Activated CD4-positive, CD25-positive, alpha-beta regulatory T cell (primary cell): ENCODE results near the gene GPR62.
A peak's percentile ranks its signal among the peaks of the same experiment; 100 is the strongest.

Experiments
- DNase-seq, 4 experiments: peaks; one replicate each; lab custom pipeline; 2025; lab: John Stamatoyannopoulos, UW

Gene GPR62

GRCh38 chr3:51938780-51939425 lies 16.3 kb upstream of the GPR62 start:
- no peak for DNase-seq

DNA sequence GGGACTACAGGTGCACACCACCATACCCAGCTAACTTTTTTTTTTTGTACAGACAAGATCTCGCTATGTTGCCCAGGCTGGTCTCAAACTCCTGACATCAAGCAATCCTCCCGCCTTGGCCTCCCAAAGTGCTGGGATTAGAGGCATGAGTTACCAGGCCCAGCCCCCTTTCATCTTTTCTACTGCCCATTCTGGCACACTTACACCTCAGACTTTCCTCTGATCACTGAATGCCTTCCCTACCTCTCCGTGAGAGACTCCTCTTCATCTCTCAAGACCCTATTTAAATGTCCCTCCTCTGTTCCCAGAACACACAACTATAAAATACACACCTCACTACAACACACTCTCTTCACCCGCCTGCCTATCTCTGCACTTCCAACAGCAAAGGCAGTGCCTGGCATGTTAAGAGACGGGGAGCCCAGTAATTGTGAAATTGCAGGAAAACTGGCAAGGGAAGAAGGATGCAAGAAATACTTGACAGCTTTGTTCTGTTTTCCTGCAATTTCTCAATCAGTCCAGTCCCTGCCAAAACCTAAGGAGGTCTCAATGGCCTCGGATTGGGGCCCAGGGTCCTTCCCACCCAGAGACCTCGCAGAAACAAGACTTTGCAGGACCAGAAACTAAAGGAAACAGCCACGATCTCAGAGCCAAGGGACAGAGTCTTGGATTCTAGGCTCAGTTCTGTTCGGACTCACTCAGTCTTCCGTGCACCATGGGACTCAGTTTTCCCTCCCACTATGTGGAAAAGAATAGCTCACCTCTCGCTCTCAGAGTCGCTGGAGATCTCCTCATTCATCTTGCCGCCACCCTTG lies 14.3 kb upstream of the GPR62 start:
- DNase-seq, result no peak

DNA sequence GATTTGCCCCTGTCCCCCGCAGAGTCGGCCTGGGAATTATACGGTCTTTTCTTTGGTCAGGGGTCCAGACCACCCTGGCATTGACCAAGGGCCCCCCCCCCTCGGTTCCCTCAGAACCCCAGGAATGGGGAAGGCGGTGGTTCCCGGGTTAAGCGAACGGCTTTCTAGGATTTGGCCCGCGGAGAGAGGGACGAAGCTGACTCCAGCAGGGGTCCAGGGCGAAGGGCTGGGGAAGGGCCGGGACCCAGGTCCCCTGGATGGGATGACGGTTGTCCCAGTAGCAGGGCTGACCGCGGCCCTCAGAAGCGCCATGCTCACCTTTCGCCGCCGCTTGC lies 13.8 kb upstream of the GPR62 start:
- no peak for DNase-seq

DNA sequence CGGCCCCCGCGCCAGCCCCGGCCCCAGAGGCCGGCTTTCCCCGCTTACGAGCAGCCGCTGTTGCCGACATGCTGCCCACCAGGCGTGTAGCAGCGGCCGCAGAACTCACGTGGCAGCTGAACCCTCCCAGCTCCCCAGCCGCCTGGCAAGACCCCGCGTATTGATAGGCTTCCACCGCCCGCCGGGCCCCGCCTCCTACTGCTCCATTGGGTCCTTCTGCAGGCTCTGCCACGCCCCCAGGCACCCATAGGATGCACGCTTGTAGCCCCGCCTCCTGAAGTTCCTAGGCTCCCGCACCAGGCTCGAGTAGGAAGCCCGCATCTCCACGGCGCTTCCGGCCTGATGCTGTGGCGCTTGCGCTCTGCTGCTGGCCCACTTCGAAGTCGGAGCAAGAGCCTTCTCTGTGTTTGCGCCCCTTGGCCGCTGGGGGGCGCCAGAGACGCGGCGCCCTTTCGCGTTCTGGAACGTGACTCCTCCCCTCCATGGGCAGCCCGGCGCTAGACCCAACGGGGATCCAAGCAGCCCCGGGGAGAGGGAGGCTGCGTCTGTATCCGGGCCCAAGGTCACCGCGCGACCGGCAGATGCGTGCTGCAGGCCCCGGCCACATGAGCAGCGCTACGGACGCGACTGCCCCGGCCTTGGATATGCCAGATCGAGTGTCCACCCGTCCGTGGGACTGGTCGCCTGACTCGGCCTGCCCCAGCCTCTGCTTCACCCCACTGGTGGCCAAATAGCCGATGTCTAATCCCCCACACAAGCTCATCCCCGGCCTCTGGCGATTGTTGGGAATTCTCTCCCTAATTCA lies 13.2 kb upstream of the GPR62 start, which contains the start of the genes PARP3 and RRP9:
TSS of gene PARP3 (plus strand) at position 566 of the 805 bp plus-strand sequence. CDS start 993 bp downstream, outside the sequence.
TSS of gene RRP9 (minus strand) at position 107 of the 805 bp plus-strand sequence. CDS start at position 70, 37 bp downstream.
- peak; percentile 97 to 100 (median 99) for DNase-seq

DNA sequence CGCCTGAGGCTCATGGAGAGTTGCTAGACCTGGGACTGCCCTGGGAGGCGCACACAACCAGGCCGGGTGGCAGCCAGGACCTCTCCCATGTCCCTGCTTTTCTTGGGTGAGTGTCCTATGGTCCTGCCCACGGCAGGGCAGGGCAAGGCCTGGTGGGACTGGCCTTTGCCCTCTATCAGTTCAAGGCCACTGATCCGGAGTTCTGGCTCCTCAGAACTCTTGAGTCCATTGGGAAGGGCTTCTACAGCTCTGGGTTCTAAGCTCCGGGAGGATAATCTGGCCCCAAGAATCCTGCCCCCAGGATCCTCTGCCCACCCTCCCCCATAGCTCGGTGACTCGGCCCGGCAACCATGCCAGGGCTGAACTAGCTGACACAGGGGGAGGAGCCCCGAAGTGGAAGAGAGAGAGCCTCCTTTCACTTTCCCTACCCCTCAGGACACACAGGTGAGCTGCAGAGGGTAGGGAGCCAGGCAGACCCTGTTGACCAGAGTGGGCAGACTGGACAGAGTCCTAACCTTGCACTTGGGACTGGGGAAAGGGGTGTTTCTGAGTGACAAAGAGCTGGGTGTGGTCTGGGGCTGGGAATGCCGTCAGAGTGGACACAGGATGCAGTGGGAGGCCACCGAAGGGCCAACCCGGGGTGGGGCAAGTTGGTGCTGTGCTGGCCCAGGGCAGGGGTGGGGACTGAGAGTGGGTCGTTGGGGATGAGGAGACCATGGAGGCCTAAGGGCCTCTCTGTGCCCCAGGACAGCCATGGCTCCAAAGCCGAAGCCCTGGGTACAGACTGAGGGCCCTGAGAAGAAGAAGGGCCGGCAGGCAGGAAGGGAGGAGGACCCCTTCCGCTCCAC lies 12.4 kb upstream of the GPR62 start:
- peak in 3 of 4 experiments; percentile 20 to 45 (median 23) for DNase-seq

DNA sequence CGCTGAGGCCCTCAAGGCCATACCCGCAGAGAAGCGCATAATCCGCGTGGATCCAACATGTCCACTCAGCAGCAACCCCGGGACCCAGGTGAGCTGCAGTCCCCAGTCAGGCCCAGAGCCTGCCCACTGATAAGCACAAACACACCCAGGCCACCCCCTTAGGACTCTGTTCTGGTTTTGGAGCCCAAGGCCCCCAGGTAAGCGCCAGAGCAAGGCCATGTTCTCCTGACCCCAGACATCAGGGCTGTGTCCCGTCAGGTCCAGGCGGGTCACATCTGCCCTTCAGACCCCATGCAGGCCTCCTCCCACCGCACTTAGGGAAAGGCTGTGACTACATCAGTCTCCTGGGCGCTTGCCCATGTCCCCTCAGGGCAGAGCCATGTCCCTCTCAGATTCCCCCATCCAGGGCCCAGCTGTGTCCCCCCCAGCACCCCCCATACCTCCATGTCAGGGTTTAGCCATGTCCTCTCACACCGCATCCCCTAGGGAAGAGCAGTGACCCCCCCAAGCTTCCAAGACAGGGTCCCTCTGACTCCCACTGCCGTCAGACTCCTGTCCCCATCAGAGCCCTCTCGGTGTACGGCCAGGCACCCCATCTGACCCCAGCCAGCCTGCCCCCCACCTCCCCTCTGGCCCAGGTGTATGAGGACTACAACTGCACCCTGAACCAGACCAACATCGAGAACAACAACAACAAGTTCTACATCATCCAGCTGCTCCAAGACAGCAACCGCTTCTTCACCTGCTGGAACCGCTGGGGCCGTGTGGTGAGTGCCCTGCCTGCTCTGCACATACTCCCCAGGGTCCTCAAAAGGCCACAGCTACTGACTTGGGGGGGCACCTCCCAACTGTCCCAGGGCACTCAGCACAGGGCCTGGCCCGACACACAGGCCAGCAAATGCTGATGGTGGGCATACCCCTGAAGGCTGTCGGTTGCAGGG lies 11.5 kb upstream of the GPR62 start:
- DNase-seq, result no peak

GRCh38 chr3:51944451-51945021 lies 10.6 kb upstream of the GPR62 start:
- DNase-seq, result no peak

- no peak for DNase-seq
Measured at GRCh38 chr3:51945031-51945840, 9.9 kb upstream of the GPR62 start.

DNA sequence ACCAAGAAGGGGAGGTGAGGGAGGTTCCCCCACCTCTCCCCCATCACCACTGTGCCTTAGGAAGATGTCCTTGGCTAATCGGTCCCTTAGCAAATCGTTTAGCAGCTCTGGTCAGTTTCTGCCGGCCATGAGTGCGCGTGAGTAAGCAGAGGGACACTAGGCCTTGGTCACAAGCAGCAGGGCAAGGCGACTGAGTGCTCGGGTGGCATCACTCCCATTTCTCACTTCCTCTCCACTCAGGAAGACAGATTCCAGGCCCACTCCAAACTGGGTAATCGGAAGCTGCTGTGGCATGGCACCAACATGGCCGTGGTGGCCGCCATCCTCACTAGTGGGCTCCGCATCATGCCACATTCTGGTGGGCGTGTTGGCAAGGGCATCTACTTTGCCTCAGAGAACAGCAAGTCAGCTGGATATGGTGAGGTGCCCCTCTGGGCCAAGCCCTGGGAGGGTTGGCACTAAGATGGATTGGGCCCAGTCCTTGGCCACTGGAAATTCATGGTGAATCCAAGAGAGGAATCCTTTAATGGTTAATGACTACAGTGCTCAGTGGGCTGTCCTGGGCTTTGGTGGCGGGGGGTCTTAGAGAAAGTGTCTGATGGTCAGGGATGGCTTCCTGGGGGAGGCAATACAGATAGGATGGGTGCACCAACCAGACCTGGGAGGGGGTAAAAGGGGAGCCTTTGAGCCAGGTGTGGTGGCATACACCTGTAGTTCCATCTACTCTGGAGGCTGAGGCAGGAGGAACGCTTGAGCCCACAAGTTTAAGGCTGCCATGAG lies 9.1 kb upstream of the GPR62 start:
- no peak for DNase-seq

- no peak for DNase-seq
Measured at GRCh38 chr3:51946796-51947195, 8.4 kb upstream of the GPR62 start.

DNA sequence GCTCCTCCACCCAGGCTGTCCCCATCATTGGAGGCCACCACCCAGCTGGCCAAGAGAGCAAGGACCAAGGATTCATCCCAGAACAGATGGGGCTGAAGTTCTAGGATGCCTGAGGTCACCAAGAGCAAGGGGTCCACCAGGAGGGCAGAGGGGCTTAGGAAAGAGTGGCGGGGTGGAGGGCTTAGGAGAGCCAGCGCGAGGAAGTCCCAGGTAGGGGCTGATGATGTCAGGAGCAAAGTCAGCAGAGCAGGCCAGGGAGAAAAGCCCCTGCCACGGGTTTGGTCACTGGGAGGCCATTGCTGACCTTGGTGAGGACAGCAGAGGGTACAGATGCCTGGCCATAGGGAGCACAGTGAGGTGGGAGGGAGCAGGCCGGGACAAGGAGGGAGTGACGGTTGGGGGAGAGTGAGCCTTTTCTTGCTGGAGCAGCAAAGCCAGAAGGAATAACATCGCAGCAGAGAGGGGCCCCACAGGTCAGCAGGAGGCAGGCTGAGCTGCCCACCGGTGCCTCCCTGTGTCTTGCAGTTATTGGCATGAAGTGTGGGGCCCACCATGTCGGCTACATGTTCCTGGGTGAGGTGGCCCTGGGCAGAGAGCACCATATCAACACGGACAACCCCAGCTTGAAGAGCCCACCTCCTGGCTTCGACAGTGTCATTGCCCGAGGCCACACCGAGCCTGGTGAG lies 7.8 kb upstream of the GPR62 start:
- DNase-seq, result no peak

- DNase-seq, result no peak
Measured at GRCh38 chr3:51948016-51948580, 7.1 kb upstream of the GPR62 start.

DNA sequence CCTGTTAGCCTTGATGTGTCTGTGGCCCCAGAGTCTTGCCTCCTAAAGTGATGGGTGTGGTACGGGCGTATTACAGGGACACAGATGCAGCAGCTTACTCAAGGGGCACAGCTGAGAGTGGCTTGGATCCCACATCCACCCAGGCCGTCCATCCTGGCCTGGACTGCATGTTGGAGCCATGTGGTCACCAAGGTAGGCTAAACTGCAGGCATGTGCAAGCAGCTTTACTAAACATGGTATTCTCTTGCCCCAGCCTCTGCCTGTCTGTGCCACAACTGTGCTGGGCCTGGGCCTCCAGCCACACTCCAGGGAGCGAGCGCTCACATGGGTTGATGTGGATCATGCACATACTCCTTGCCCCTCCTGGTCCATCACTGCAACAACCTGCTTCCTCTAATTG lies 6.1 kb upstream of the GPR62 start:
- DNase-seq, result no peak

DNA sequence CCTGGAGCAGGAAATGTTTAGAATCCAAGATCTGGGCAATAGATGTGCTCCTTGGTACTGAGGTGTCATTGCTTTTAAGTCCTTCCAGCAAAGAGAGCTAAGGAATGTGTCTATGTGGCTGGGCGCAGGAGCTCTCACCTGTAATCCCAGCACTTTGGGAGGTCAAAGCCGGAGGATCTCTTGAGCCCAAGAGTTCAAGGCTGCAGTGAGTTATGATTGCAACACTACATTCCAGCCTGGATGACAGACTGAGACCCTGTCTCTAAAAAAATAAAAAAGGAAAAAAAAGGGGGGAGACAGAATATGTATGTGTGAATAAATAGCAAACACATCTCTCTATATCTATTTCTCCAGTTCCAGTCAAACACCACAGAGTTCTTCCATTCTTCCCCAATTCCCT lies 4.3 kb upstream of the GPR62 start:
- no peak for DNase-seq

- DNase-seq, result no peak
Measured at GRCh38 chr3:51953445-51953844, 1.7 kb upstream of the GPR62 start.

DNA sequence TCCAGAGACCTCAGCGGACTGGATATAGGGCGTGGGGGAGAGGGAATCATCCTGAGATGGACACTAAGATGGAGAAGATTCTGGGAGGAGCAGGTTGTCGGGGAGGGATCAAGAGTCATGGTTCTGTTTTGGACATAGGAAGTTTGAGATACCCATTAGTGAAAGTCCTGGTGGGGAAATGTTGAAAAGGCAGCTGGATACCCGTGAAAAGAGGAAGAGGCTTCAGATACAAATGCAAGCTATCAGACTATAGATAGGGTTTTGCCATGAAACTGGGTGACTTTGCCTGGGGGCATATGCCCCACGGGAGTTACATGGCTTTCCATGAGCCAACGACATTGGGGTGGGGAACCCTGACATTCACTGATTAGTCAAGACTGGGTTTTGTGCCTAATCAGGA lies 1.1 kb upstream of the GPR62 start:
- DNase-seq, result no peak

GRCh38 chr3:51954713-51955112 lies 468 bp upstream of the GPR62 start:
- no peak for DNase-seq
